CD4-positive, alpha-beta T cell treated with Interleukin-6 at 100 ng/mL for 8 hours (primary cell): ENCODE data around the gene COL11A2.

Experiments used
- DNase-seq: peaks from one replicate; pipeline ENCODE4 v3.0.0-alpha.2; 2020; ENCODE audit warnings: mixed read lengths, low spot score

The COL11A2 gene

DNA sequence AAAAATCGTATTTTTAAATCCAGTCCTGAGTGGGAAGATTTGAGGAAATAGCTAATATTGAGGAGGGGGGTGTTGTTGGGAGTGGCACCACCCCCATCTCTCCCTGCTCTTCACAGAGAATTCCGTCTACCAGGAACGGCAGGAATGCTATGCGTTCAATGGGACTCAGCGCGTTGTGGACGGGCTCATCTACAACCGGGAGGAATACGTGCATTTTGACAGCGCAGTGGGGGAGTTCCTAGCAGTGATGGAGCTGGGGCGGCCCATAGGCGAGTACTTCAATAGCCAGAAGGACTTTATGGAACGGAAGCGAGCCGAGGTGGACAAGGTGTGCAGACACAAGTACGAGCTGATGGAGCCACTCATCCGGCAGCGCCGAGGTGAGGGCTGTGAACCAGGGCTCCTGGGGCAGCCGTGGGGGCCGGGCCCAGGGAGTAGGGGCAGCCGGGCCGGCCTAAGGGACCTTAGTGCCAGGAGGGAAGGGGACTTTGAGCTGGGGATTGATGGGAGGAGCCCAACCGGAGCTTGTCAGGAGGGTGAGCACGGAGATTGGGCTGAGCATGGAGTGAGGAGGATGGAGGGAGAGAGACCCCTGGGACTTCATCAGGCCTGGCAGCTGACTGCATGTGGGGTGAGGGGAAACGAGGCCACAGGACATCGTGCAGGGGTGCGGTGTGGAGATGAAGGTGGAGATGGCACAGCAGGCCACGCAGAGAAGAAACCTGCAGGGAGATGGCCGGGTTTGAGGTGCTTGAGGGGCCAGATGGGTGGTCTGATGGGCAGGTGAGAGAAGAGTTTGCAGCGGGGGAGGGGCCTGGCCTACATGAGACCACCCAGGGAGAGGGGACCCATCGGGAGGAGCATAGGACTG is 75.2 kb downstream of the COL11A2 start:
- no peak for DNase-seq

DNA sequence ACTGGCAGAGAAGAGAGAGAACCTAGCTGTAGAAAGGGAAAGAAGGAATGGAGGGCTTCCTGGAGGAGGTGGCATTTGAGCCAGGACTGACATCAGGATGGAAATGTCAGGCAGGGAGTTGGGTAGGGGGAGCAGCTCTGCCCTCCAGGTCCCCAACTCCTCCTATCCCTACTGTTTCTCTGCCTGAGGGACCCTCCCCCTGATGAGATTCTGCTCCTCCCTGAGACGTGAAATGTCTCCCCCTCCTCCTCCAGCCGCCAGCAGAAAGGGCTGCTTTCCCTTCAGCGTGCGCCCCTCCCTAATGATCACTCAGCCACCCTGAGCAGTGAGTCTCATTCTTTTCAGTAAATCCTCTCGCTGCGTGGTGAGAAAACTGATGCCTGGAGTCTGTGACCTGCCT is 75.8 kb downstream of the COL11A2 start:
- DNase-seq, result no peak

DNA sequence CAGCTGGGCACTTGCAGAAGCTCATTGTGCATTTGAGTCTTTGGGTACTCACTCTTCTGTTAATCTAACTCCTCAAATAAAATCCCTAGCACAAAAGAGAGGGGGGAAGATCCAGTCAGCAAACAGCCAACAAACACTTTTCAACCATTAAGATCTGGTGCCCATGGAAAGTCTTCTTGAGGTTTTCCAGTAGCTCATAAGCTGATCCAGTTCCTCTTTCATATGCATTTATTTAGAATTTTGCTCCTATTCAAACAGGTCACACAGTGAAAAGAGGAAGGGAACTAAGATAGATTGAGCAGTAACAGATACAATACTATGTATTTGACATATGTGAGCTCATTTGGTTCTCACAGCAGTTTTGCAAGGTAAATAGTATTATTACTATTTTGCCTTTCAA is 77.9 kb downstream of the COL11A2 start:
- no peak for DNase-seq

GRCh38 chr6:33113755-33114154 is 78.5 kb downstream of the COL11A2 start:
- DNase-seq, result no peak
